CD4-positive, alpha-beta T cell treated with Interleukin-1 beta for 1 hour (primary cell): Measurements from ENCODE around the gene EDC3.

Experiments used
- DNase-seq, 2 donors: peaks; one replicate each; pipeline ENCODE4 v3.0.0-alpha.2; 2020 to 2022

EDC3 gene

GRCh38 chr15:74624020-74624602 is 71.7 kb downstream of the EDC3 start:
- DNase-seq: no peak

DNA sequence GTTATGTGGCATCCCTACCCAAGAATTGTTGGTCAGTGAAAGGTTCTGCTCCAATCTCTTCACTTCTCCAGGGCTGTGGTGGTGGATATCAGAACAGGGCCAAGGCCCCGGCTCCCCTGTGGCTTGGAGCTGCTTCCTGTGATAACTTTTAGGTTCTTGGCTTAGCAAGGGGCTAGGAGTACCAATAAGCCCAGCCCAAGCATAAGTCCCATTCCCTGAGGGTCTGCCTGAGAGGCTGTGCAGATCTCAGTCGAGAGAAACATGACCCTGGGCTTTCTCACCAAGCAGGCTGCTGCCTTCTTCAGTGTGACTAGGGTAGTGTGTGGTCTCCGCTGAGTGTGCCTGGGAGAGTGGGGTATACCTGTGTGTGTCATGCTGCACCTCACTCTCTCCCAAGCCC is 73.1 kb downstream of the EDC3 start:
- no peak for DNase-seq

DNA sequence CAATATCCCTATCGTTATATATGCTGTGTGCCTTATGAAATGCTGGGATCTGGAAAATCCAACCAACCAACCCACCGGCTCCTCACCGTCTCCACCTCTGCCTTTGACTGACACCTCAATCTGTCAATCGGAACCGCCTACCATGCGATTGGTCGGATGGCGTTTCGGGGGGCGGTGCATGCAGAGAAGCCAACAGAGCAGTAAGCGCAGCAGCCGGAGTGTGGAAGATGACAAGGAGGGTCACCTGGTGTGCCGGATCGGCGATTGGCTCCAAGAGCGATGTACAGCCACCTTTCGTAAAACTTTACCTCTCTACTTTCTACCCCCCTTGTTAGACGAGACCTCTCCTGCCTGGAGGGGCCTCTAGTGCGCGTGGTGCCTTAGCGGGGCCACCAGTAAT is 73.9 kb downstream of the EDC3 start:
- DNase-seq: no peak

DNA sequence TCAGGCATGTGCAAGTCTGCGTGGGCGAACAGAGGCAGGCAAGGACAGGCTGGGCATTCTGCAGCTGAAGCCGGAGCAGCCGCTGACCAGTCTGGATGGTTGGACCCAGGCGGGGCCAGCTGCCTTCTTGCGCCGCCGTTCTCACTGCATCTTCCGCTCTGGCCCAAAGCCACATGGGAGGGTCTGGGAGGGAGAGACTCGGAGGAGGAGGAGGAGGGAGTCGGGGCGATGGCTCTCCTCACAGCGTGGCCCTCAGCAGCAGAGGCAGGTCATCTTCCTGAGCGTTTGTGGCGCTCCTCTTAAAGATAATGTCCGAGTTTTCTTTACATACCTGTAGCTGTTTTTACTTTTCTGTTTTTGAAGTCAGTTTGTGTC is 74.3 kb downstream of the EDC3 start:
- no peak for DNase-seq

- peak; percentile 78 to 83 for DNase-seq
These were observed 74.9 kb downstream of the EDC3 start for GRCh38 chr15:74620636-74621545.

GRCh38 chr15:74619916-74620635 is 75.7 kb downstream of the EDC3 start:
- no peak for DNase-seq

DNA sequence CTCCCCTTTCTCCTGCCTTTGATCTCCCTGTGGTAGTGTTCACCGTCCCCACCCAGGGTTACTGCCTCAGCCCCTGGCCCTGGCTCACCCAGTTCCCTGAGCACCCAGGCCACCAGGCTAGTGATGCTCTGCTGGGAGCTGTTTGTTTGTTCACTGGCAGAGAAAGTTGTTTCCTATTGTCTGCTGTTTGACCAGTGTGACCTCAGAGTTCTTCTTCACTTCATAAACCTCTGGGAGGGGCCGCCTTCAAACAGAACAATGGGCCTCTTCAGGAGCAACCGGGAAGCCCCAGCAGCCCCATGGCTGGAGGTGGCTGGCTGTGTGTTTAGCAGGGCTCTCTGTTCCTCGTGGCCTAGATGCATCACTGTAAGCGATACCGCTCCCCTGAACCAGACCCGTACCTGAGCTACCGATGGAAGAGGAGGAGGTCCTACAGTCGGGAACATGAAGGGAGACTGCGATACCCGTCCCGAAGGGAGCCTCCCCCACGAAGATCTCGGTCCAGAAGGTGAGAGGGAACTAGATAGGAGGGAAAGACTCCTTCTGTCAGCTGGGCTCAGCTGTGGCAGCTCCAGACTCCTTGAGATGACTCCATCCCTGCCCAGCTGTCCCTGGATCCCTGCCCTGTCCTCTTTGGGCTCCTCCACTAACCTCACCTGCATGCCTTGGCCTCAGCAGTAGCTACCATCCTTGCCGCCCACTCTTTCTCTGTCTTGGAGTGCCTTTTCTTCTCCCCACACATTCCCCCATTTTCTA is 76.8 kb downstream of the EDC3 start:
- no peak for DNase-seq

GRCh38 chr15:74616996-74617395 is 78.8 kb downstream of the EDC3 start:
- DNase-seq: no peak

DNA sequence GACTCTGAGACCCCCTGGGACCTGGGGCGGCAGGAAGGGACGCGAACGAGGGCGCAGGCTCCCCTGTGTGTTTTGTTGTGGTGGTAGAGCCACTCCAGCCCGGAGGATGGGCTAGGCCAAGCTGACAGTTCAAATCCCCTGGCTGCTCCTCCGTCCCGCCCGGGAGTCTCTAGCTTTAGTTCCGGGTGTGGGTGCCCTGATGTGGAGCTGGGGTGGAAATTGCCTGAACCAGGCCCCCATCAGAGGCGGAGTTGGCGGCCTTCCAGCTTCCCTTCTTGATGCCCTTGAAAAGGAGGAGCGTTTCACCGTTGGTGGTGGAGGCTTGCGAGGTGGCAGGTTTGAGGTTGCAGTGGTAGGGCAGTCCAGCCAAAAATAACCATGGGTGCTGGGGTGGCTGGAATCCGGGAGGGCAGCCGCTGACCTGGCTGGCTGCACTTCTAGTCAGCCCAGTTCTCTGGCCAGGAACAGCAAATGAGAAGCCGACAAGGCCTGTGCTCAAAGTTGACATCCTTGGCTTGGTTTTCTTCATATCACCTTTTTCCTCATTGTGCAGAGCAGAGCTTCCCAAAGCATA is 79.4 kb downstream of the EDC3 start:
- DNase-seq: peak; percentile 71 to 73

DNA sequence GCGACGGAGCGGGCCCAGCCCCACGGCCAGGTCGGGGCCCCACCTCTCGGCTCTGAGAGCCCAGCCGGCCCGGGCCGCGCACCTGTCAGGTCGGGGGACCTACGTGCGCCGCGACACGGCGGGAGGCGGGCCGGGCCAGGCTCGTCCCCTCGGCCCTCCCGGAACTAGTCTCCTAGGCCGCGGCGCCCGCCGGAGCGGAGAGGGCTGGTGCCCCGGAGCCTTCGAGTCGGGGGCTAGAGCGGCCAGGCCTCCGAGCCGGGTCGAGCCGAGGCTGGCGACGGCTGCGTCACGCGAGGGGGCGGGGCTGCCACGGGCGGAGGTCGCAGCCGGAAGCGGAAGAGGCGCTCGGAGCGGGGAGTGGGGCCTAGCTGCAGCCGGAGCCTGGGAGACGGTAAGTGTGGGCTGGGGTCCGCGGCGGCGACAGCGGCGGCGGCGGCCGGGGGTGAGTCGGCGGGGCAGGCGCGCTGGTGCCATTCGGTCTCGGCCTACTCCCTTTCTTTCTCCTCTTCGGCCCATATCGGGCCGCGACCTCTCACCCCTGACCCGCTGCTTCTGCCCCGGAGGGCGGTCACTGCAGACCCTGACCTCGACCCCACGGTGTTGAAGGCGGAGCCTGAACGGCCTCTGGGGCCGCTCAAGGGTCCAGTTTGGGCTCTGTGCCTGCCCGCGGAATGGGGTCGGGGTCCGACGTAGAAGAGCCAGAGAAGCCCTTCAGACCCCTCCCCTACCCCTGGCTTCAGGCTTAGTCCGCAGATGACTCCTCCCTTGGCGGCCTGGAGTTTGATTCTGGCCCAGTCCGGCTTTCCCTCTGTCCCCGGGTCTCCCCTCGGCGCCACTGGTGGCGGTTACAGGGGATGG is 80.1 kb downstream of the EDC3 start, which contains the start of gene CLK3:
Gene CLK3, plus strand, starts transcription at position 329 of the 858 bp plus-strand sequence. CDS start 3,361 bp downstream, outside the sequence.
- DNase-seq: peak; percentile 96 to 97

DNA sequence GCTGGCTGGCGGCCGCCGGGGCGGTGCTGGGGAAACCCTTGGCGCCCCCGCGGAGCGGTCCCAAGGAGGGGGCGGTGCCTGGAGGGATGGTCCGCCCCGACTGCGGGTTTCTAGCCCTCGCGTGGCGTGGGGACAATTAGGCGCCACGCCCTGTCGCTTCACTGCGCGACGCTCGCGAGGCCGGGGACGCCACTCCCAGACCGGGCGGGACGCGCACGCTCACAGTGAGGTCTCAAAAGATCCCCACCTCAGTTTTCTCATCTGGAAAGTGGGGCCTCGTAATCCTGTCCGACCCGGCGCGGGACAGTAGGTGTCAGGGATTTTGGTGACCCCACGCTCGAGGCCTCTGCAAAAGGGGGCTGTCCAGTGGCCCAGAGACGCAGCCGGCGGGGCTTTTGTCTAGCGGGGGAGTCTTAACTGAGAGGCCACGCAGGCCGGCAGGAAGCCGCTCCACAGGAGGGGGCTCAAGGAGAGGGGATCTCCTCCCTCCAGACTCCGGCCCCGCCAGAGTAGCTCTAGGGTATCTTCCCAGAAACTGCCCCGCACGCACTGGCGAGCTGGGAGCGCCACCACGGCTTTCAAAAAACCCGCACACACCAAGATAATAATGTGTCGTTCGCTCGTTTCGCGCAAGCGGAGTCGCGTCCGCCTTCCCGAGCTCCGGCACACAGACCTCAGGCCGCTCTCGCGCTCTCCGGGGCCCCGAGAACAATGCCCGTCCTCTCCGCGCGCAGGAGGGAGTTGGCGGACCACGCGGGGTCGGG is 80.9 kb downstream of the EDC3 start:
- DNase-seq: peak; percentile 95 to 96

DNA sequence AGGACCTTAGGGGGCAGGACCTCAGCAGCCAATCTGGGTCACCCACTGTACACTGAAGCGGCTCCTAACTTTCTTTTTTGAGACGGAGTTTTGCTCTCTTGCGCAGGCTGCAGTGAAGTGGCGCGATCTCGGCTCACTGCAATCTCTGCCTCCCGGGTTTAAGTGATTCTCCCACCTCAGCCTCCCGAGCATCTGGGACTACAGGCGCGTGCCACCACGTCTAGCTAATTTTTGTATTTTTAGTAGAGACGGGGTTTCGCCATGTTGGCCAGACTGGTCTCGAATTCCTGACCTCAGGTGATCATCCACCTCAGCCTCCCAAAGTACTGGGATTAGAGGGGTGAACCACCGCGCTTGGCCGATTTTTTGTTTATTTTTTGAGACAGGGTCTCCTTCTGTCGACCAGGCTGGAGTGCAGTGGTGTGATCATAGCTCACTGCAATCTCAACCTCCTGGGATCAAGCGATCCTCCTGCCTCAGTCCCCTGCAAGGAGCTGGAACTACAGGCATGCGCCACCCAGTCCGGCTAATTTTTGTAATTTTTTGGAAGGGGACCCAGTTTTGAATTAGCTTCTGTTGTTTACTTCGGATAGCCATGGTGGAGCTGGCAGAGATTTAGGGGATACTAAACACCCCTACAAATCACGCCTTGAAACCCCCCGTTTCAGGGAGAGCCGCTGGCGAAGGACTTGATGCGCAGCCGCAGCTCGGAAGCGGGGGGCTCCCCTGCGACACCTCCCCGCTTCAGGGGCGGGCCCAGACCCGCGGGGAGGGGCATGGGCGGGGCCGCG is 81.7 kb downstream of the EDC3 start:
- DNase-seq: no peak

DNA sequence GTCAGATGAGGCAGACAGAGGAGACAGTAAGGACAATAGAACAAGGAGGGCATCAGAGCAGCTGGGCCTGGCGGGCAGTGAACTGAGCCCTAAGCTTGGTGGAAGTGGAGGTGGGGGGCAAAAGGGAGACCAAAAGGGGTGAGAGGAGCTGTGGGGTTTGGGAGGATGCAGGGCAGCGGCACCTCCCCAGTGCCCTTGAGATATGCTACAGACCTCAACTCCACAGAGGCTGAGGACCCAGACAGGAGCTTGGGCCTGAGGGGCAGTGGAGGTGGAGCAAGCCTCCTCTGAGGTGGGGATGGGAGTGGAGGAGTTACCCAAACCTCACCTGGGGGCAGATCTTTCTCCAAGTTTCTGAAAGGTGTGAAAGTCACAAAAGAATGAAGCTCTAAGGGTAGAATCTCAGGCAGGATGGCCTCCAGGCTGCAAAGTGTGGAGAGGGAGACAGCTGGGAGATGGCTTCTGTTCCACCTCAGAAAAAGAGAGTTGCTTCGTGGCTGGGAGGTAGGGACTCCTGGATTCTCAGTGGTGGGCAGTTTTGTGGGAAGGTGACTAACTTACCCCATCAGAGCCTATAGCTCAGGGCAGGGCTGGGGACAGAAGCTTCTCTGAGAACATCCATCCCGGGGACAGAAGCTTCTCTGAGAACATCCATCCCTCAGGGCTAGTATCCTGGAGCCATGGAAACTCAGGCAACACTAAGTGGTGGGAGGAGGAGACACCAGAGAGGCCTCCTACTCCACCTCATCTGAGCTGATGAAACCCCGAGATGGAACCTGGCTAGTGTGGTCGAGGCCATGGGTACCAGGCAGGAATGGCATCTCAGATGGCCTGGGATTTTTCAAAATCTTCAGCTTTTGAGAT is 82.5 kb downstream of the EDC3 start:
- DNase-seq: no peak

GRCh38 chr15:74612677-74613076 is 83.1 kb downstream of the EDC3 start:
- DNase-seq: no peak

DNA sequence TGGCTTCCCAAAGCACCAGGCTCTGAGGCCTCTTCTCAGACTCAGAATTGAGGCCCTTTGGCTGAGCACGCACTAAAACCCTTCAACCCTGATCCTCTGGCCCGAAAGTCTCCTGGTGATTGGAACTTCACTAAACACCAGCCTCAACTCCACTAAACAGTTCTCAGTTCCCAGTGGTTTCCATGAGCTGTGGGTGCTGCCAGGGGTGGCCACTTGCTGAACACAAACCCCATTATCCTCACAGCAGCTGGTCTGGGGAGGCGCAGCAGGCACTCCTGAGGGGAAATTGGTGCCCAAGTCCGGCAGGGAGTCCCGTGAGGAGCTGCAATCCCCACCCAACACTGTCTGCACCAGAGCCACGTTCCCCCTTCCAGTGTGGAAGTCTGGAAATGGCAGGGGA is 84.0 kb downstream of the EDC3 start:
- no peak for DNase-seq

DNA sequence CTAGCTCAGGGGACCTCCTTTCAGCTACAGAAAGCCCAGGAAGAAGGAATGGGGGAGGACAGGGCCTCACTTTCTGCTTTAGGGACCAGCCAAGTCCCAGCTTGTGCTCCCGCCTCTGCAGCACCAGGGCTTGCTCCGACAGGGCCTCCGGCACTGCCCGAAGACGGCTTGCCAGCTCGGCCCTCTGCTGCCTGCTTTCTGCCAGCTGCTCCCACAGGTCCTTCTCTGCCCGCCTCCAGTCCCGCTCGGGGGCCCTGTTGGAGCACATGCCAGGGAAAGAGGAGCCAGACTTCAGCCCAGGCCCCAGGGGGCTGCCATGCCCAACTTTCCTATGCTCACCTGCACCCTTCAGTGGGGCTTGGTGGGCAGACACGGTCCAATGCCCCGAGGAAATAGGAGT is 84.5 kb downstream of the EDC3 start:
- no peak for DNase-seq

- DNase-seq: no peak
These were observed 85.4 kb downstream of the EDC3 start for GRCh38 chr15:74610302-74610951.

GRCh38 chr15:74609938-74610301 is 85.9 kb downstream of the EDC3 start:
- no peak for DNase-seq
